Activated T-cell treated with anti-CD3 and anti-CD28 coated beads, Interleukin-2, amount 50 U/mL, for 48 hours (primary cell): ENCODE data around the gene TDRD9.
"Not testable (repeated sequence)": the region's sequence is repeated elsewhere in the genome, so short reads cannot be mapped to it uniquely, and the experiment has no call there.

ENCODE experiments used
- DNase-seq, 2 experiments: peaks; one replicate each; pipeline ENCODE4 v3.0.0-alpha.2; 2020

The TDRD9 gene

GRCh38 chr14:103928011-103928890, at the start of gene TDRD9:
TDRD9 (plus strand) TSS chr14:103928456; CDS start chr14:103928510, 54 bp downstream.
- no peak for DNase-seq

- no peak for DNase-seq
These were observed 49.1 kb upstream of the TDRD9 start for GRCh38 chr14:103879118-103879569.

GRCh38 chr14:103879570-103880347, 48.5 kb upstream of the TDRD9 start:
- peak; percentile 29 to 40 for DNase-seq

- peak in 1 of 2 experiments; percentile 31 for DNase-seq
These were observed 47.6 kb upstream of the TDRD9 start for GRCh38 chr14:103880348-103881267.

- no peak for DNase-seq
These were observed 46.7 kb upstream of the TDRD9 start for GRCh38 chr14:103881268-103882201.

- DNase-seq: no peak
These were observed 45.6 kb upstream of the TDRD9 start for GRCh38 chr14:103882503-103883262.

GRCh38 chr14:103883263-103883523, 45.1 kb upstream of the TDRD9 start:
- DNase-seq: no peak

- DNase-seq: no peak
These were observed 43.4 kb upstream of the TDRD9 start for GRCh38 chr14:103884854-103885253.

GRCh38 chr14:103885509-103885932, 42.7 kb upstream of the TDRD9 start:
- DNase-seq: no peak

GRCh38 chr14:103886304-103887169, 41.7 kb upstream of the TDRD9 start:
- no peak for DNase-seq

GRCh38 chr14:103887170-103887501, 41.1 kb upstream of the TDRD9 start:
- no peak for DNase-seq

- no peak for DNase-seq
These were observed 40.6 kb upstream of the TDRD9 start for GRCh38 chr14:103887557-103888115.

GRCh38 chr14:103889002-103889312, 39.3 kb upstream of the TDRD9 start:
- not testable (repeated sequence) for DNase-seq

GRCh38 chr14:103889313-103890051, 38.8 kb upstream of the TDRD9 start:
- no peak for DNase-seq

- no peak for DNase-seq
These were observed 38.2 kb upstream of the TDRD9 start for GRCh38 chr14:103890052-103890371.

- DNase-seq: no peak
These were observed 37.2 kb upstream of the TDRD9 start for GRCh38 chr14:103890821-103891666.

GRCh38 chr14:103891667-103892215, 36.5 kb upstream of the TDRD9 start:
- no peak for DNase-seq

GRCh38 chr14:103892247-103892646, 36.0 kb upstream of the TDRD9 start:
- no peak for DNase-seq
